D721Med (cell line): ENCODE results near the gene UQCRQ.

ENCODE experiments used
- DNase-seq: peaks from one replicate; pipeline ENCODE4 v3.0.0; 2011; ENCODE audit warnings: low spot score; ENCODE audit not compliant: insufficient read length
- FAIRE-seq: peaks from 2 replicates; lab custom pipeline; 2011; peaks lifted over from hg19 to GRCh38; lab: Jason Lieb, UNC
- CTCF ChIP-seq: IDR thresholded peaks from 2 replicates; pipeline ENCODE4 v1.5.1; 2012; ENCODE audit warnings: mild to moderate bottlenecking, control low read depth; ENCODE audit not compliant: insufficient read depth; ENCODE audit errors: missing control alignments

Gene UQCRQ

GRCh38 chr5:132856011-132856410 is 10.4 kb upstream of the UQCRQ start:
- DNase-seq: no peak
- no peak for TF ChIP-seq CTCF
- no peak for FAIRE-seq

DNA sequence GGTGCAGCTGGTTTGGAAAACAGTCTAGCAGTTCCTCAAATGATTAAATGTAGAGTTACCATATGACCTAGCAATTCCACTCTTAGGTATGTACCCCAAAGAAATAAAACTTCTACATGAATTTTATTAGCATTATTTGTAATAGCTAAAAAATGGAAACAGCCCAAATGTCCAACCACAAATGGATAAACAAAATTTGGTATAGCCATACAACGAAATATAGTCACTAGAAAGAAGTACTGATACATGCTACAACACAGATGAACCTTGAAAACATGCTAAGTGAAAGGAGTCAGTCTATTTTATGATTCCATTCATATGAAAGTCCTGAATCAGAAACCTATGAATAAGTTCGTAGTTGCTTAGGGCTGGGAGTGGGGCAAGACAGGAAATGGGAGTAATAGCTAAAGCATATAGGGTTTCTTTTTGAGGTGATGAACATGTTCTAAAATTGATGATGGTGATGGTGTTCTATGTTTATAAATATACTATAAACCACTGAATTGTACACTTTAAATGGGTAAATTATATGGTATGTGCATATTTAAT is 6.5 kb upstream of the UQCRQ start:
- FAIRE-seq: no peak
- DNase-seq: no peak
- no peak for TF ChIP-seq CTCF

DNA sequence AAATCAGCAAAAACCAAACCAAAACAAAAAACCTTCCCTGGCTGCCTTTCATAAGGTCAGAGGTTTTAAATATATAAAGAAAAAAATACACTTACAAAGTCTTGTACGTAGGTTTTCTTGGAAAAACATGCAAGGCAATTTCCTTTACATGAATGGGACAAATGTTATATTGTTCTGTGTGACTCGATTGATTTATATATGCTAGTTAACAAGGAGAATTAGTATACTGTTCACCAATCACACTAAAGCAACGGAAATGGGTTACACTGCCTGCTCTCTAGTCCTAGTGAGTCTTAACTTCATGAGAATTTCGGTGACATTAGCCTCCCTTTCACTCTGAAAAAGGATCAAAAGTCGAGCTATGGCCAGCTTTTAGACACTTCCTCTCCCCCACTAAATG is 5.7 kb upstream of the UQCRQ start:
- DNase-seq (no peak), FAIRE-seq (no peak)
- no peak for TF ChIP-seq CTCF

- FAIRE-seq (no peak), DNase-seq (no peak)
- no peak for TF ChIP-seq CTCF
Observed at GRCh38 chr5:132865668-132866341, 637 bp upstream of the UQCRQ start.

DNA sequence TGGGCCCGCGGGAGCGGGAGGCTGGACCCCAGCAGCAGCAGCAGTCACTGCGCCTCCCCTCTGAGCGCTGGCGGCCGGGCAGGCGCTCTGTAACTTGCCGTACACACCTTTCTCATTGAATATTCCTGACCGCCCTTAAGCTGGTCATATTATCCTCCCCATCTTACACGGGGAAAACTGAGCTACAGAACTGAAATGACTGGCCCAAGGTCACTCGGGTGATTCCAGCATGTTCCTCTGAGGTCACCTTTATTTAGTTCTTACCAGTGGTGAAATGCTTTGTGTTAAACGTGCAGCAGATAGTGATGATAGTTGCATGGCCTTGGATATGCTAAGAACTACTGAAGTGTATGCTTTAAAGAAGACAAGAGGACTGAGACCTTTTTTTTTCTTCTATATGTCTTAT is 607 bp downstream of the UQCRQ start:
- DNase-seq (no peak), FAIRE-seq (no peak)
- no peak for TF ChIP-seq CTCF

DNA sequence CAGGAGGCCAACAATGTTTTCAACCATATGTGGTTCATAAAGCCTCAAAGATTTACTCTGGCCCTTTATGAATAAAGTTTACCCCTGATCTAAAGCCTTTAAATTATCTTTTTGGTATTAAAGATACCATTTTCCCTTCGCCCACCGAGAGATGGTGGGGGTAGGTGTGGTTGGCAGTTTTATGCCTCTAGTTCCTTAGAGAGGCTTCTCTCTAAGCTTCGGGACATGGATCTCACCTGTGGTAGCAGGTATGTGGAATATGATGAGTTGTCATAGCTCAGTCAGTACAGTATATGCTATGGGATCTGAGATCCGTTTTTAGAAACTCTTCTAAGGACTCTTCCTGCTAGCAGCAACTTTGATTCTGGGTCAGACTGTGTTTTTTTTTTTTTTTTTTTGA is 2.3 kb downstream of the UQCRQ start:
- no peak for DNase-seq
- TF ChIP-seq CTCF: no peak
- no peak for FAIRE-seq

DNA sequence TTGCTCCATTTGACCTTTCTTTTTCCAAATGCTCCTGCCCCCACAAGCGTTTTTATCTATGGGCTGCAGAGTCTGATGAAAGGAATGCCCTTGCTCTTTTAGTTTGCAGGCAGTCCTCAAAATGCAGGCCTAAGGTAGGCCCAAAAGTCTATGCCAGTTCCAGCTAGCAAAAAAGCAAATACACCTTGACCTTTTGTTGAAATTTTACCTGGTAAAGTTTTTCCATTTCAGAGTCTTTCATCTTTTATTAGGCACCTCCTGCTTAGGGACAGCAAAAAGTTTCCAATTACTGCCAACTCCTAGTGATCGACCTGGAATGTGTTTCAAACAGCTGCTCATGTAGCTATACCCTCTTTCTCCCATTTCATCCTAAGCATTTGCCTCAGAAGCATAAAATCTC is 4.4 kb downstream of the UQCRQ start:
- no peak for TF ChIP-seq CTCF
- DNase-seq (no peak), FAIRE-seq (no peak)
